HG03103 (cell line): ENCODE measurements around the gene MLLT3.

ENCODE experiments used
- ATAC-seq: cut with Tn5 transposase; IDR thresholded peaks from one replicate; pipeline ENCODE4 v1.9.1; 2021; ENCODE audit warnings: low read depth; ENCODE audit not compliant: unreplicated experiment

Gene MLLT3

DNA sequence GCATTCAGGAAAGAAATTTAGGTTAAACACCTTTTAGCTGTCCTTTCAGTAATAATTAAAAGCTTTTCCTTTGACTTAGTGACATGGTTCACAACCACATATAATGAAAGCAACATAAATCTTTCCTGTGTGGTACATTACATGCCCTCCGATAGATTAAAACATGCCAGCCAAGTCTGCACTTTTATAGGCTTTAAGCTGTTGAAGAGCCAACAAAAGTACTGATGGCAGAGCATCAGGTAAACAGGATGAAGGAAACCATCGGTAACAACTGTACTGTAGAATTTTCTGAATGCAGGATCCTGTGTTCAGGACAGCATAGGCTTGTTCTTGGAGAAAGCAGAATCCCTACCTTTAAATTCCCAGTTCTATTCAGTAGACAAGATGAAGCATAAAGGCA is 226.6 kb downstream of the MLLT3 start:
- no peak for ATAC-seq

DNA sequence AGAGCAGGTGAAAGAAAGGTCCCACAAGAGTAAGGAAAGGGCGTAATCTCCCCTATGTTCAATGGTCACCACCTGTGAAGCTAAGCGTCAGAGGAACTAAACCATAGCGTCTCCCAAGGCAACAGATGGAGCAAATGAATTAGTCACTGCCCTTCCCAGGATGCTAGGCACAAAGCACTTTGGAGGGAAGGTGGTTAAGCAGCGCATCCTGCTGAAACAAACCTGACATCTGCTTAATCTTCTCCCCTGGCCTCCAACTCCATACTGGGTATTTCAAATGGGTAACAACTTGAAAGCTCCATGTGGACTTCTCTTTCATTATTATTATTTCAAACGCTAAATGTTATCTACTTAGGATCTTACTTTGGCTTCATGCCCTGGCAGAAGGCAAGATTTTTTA is 227.3 kb downstream of the MLLT3 start:
- ATAC-seq, result no peak

DNA sequence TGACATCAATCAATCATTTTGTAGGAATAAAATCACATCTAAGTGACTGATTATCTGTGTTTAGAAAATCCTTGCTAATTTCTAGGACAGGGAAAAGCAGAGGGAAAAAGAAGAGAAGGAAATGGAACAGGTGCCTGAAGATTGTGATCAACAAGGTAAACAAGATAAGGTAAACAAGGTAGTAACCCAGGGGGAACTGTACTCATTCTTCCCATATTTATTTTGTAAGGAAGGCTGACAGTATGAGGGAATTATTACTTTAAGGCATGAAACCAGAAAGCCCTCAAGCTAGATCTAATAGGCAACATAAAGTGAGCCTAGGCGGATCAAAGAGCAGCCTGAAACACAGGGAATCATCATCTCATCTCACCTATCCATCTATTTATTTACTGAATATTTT is 231.1 kb downstream of the MLLT3 start:
- ATAC-seq, result no peak

DNA sequence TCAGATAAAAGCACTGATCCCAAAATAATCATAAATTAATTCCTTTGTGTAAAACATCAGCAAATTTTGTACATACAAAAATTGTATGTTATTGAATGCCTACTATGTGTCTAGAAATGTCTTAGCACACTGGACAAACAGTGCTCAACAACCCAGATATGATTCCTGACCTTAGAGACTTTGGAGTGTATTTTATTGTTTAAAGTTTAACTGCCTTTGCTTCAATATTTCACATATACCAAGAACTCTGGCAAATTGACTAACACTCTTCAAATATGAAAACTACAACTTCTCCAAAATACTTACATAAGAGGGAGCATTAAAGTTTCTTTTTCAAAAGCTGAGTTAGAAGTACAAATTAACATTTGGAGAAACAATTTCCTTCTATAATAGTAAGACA is 231.9 kb downstream of the MLLT3 start:
- no peak for ATAC-seq

DNA sequence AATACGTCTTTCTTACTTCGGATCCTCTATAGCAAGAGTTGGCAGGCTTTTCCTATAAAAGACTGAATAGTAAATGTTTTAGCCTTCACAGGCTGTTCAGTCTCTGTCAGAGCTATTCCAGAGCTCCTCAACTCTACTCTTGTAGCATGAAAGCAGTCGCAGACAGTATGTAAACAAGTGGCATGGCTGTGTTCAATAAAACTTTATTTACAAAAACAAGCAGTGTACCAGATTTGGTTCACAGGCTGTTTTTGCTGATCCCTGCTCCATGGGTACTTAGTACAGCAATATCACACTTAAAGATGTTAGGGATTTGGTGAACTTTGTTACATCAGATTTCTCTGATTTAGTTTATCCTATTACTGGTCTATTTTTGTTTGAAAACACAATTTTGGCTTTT is 235.2 kb downstream of the MLLT3 start:
- no peak for ATAC-seq

DNA sequence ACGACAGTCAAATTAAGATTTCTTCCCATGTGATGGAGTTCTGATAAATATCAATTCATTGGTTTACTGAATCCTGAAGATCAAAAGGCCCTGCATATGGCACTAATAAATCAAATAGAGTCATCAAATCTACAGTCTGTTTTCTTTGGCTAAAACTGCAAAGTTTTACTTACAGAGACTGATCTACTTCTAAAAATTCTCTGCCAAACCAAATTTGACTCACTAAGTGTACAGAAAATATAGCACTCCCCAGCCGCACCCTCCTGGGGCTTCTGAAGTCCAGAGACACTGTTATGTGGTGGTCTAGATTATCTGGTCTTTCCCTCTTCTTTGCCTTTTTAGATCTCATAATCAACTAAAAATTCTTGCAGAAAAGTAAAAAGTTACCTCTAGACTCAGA is 237.7 kb downstream of the MLLT3 start:
- ATAC-seq, result no peak

DNA sequence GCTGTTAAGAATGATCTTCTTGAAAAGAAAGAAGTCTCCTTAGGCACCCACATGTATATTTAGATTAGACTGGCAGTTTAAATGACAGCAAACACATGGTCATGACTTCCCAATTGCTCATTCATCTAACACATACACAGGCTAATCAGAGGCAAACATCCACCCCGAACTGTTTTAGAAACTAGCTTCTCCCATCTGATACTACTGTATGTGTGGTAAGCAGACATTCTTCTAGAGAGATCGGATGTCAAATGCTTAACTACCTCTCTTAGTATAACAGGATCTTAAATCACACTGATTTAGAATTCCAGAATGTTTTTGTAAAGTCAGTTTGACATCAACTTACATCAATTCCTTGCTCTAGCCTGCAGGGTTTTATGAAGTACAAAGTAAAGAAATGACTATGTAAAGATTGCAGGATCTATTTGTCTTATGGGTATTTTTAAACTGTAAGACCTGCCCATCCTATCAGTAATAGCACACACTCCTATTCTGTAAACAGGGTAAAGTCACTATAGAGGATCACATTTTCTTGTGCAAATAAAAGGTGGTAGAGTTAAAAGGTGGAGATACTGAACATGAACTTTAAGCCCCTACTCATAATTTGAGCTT is 239.7 kb downstream of the MLLT3 start:
- ATAC-seq, result peak; percentile 57

DNA sequence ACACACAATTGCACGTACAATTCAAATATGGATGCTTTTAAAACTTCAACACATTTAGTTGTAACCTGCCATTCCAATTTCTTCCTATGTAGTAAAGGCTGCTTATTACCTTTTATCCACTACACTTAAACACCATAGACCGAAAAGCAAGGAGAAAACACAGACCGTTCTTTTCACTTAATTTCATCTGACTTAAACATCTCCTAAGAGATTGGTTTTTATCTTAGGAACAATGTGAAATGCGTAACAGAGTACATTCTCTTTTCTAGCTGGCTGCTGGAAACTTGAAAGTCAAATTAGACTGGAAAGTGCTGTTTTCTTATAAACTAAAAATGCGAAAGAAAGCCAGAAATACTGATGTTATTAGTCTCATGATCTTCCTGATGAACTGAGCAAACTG is 241.8 kb downstream of the MLLT3 start:
- no peak for ATAC-seq

DNA sequence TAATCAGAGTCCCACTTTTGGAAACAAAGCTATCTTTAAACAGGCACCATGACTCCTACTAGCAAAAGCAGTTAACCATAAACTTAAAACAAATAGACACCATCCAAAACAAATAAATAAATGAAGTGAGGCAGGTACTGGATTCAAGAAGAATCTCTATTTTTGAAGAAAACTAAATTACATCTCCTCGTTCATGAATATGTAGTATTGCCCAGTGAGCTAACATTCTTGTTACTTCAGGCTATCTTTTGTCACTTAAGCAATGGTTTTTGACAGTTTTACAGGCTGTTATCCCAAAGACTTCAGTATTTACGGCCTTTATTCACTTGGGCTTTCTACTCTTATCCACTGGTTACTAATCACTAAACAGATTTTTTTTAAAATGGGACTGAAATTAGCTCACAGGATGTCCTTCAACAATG is 242.5 kb downstream of the MLLT3 start:
- no peak for ATAC-seq

DNA sequence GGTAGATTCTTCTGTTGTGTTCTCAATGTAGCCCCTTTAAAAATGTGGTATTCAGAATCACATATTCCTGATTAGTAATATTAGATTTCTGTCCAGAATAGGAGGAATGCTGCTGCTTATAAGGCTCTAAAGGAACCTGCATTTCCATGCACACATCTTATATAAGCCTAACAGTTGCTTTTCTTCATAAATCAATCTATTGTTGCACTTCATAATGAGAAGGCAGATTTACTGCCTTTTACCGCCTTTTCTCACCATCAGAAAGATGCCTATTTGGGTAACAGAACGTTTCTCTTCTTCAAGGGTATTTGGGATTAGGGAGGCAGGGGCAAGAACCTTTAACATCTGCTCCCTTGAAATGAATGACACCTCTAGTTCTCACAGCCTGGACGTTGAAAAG is 243.4 kb downstream of the MLLT3 start:
- no peak for ATAC-seq

DNA sequence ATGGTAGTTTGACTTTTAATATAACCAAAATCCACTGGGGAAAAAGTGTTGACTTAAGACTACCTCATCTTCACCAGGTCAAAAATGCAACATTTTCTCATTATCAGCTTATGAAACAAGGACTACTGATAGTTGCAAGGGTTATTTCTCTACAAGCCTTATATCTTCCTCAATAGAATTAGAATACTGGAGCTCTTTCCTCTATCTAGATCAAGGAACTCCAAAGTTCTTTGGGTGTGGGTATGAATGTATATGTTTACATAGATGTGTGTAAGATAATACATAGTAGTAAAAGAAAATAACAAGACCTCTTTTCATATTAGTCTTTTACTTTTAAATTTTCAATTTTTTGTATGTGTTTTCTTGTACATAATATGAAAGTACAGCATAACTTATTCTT is 244.5 kb downstream of the MLLT3 start:
- ATAC-seq, result no peak

DNA sequence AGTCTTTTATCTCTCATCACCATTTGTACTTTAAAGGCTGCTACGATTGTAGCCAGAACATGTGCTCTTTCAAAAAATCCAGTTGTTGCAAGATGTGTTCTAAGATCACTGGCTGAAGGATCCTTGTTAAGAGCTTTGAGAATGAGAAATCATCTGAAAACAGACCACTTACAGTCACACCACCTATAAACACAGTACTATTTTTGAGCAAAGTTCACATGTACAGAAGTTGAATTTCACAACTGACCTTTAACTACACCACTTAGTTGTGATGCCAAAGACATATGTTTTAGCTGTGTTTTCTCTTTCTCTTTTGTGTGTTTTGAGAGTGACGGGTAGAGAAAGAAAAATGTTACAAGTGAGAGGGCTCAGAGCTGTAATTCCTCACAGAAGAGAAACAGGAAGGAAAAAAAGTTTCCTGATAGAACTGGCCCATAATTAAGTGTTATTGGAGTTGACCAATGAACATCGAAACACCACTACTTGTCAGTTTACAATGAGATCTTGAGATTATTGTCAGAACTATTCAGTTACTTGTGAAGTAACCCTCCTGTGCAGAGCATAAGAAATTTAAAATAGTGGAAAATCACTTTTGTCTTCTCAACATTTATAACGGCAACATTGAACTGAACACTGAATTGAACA is 245.4 kb downstream of the MLLT3 start:
- no peak for ATAC-seq

DNA sequence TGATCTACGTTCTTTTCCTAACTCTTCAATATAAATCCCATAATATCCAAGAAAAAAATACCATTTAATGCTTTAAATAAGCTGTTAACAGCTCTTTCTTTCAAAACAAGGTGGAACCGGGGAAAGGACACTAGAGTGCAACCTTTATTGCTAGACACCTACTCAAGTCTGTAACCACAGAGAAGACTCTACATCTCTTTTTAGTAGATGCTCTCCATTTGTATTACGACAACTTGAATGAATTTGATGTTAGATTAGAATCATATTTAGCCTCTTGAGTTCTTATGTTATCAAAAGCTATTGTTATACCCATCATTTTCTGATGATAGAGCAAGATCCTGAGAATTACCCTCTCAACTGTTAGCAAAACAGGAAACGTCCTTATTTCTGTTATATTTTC is 246.3 kb downstream of the MLLT3 start:
- ATAC-seq, result no peak

DNA sequence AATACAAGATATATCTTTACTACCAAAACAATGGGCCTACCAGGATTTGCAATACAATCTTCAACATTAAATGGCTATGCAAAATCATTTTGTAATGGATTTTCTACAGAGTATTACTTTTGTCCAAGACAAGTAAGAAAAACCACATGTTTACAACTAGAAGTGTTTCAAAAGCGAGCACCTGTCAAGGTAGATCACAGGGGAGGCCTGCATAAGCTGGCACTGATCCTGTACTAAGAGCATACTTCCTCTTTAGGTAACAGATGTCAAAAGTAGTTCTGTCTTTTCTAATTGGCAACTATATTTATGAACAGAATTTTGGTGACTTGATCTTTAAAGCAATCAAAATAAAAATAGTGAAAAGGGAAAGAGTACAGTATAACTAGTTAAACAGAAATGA is 249.0 kb downstream of the MLLT3 start:
- ATAC-seq, result no peak

DNA sequence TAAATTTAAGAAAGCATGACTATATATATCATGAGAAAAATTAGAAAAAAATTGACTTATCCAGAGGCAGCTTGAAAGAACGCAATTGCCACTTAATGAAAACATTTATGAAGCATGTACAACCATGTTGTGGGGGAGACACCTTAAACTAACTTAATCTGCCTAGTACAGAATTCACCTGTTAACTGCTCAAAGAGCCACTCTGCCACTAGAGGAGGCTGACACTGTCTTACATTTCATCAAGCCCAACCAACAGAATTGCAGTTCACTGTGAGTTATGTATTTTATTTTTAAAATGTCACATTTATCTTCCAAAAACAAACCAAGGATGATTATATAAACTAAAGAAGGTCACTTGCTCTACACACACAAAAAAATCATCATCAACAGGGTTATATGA is 252.9 kb downstream of the MLLT3 start:
- ATAC-seq, result no peak

DNA sequence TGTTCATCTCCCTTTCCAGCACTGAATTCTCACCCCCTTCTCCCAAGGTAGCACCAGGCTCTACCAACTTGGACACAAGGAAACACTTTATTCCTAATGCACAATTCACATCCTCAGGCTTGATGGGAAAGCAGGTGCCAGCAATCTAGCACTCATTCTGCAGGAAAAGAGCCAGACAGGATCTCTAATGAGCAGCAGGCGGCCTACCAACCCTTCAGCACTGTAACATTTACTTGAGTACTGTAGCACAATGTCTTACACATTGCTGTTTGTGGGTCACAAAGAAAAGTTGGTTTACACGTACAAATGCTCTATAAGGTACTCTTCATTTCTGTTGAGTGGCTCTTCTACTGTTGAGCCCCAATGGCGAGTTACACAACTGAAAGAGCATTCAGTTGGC is 254.4 kb downstream of the MLLT3 start:
- ATAC-seq, result no peak

DNA sequence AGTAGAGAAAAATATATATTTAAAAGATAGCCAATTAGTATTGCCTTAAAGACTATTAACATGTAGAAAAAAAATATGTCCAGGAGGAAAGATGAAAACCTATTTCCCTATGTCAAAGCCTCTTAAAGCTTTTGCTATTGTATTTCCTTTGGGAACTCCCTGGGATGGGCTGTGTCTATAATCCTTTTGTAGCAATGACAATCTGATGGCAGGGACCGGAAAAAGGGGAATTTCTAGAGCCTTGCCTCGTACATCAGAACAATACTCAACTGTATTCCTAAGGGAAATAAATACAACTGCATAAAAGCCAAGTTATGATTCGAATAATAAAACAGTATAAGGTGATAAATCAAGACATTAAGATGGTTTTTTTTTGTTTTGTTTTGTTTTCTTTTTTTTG is 257.3 kb downstream of the MLLT3 start:
- ATAC-seq, result no peak

DNA sequence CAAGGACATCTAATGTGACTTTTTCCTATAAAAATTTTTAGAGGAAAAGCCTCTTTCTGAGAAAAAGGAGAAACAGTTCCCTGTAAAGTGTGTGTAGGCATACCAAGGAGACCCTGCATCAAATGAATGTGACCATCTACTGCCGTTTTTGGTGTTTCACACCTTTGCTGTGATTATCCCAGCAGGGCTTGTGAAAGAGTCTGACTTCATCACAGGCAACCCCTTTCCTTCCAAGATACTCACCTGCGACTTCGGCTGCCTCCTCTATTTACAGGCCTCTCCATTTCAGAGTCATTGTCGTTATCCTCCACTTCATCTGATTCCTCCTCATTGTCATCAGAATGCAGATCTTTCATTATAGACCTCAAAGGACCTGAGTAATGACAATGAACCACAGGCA is 259.1 kb downstream of the MLLT3 start:
- no peak for ATAC-seq

DNA sequence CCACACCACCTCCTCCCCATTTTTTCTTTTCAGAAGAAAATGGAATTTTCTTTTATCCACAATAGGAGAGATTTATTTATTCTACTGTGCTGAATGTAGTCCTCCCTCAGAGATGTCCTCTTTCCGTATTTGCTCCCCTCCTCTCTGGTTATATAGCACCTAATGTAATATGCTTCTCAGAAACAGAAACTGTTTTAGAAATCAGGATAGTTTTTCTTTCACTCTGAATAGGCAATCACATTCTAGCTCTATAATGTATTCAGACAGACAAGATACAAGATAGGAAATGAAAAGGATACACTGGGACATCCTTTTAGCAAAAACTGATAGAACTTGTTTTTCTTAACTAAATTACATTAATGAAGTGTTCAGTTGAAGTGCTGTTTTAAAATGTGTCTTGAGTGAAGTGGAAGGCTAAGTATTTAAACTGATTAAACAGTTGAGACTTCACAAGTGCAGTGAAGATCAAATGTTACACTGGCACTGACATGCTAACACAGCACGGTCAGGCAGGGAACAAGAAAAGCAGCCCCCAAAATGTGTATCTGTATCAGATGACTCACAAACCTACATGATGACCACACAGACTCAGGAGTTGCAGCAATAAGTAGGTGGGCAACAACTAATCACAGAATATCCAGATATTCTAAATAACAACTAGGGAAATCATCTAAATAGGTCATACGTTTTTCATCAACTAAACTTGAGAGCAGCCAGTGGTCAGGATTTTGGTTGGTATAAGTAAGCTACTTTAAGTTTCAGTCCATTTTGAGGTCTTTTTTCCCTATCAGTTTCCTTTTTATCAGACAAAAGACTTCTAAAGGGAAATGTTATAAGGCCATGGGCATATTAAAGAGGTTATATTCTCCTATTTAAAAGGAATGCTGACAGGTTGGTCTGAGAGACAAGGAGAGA is 260.4 kb downstream of the MLLT3 start:
- no peak for ATAC-seq

DNA sequence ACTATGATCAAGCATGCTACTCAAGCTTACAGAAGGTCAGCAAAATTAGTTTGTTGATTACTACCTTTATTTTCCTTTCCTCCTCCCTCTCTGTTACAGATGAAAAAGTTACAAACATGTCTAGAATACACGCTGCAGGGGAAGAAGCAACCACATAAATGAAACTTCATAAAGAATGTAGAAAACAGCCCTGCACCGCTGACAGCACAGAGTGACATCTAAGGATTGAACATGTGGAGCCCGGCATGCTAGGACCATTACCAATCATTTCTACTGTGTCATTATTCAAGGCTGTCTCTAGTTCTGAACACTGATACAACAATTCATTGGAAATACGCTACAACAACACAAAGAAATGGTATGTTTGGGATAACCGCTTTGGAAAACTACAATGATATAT is 261.1 kb downstream of the MLLT3 start:
- ATAC-seq, result no peak

DNA sequence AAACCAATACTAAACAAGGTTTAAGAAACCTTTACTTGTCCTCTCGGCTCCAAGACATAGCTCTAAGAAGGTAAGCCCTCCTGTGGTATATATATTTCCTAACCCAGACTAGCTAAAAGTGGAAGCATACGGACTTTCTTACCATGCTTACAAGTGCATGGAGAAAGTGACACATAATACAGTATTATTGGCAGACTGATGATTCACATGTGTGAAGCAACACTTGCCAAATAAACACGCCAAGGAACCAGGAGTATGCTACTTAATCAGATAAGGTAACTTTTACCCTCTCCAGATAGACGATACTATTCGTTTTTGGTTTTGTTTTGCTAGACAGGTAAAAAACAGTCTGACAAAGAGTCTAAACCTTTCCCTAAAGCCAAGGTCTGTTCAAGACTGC is 264.1 kb downstream of the MLLT3 start:
- ATAC-seq, result no peak

DNA sequence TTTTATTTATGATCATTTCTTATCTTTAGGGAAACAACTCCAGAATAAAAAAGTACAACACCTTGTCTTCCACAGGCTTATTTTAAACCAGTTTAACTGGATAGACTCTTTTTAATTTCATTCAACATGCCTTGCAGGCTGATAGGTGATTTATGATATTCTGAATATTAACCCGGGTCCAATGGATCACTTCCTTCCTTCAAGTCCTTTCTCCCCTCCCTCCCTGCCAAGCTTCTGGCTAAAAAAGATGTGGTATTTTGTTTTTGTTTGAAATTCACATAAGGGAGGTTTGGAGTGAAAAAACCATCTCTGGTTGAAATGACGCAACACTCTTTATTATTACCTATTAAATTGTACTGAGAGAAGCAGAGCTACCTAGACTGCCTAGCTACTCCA is 265.3 kb downstream of the MLLT3 start:
- no peak for ATAC-seq
